Activated CD8-positive, alpha-beta T cell treated with anti-CD3 and anti-CD28 coated beads for 36 hours (primary cell): ENCODE measurements around the gene SAGE1. TPM values are rescaled to one million over a fixed set of nuclear protein-coding genes. Genes with fewer than 3 reads are reported as not detected.
"Not testable (repeated sequence)": the region's sequence is repeated elsewhere in the genome, so short reads cannot be mapped to it uniquely, and the experiment has no call there.

Experiments
- ATAC-seq: fragments of 200-7000 bp; cut with Tn5 transposase; one replicate; pipeline ENCODE4 v1.10.0; 2021; ENCODE audit warnings: mild to moderate bottlenecking, moderate library complexity
- CTCF ChIA-PET: fragments of 350-600 bp; sonication (Branson Sonifier 250); formaldehyde crosslinking; loops from one replicate; lab custom pipeline; 2021; ENCODE audit warnings: antibody characterized with exemption; lab: Charles Lee
- POLR2A ChIA-PET: fragments of 350-600 bp; sonication (Branson Sonifier 250); formaldehyde crosslinking; loops from one replicate; lab custom pipeline; 2021; ENCODE audit warnings: antibody characterized with exemption; lab: Charles Lee
- DNase-seq: peaks from one replicate; pipeline ENCODE4 v3.0.0-alpha.2; 2020
- H3K27ac Mint-ChIP-seq: one replicate; pipeline ENCODE4 v1.8.0; 2021; ENCODE audit warnings: mild to moderate bottlenecking, mixed read lengths
- H3K27me3 Mint-ChIP-seq: one replicate; pipeline ENCODE4 v1.8.0; 2021; ENCODE audit warnings: mixed read lengths
- H3K36me3 Mint-ChIP-seq: one replicate; pipeline ENCODE4 v1.8.0; 2021; ENCODE audit warnings: low read depth, mixed read lengths
- H3K4me1 Mint-ChIP-seq: one replicate; pipeline ENCODE4 v1.8.0; 2021; ENCODE audit warnings: low read depth, mixed read lengths
- H3K4me3 Mint-ChIP-seq: one replicate; pipeline ENCODE4 v1.8.0; 2021; ENCODE audit warnings: mild to moderate bottlenecking, moderate library complexity, mixed read lengths
- H3K9me3 Mint-ChIP-seq: one replicate; pipeline ENCODE4 v1.8.0; 2021; ENCODE audit warnings: mixed read lengths
- CTCF ChIP-seq: fragments of 200-600 bp; IDR thresholded peaks from one replicate; pipeline ENCODE4 v1.8.0; 2022; ENCODE audit warnings: antibody characterized with exemption, mild to moderate bottlenecking
- intact Hi-C: fragments of 100-400 bp; cut with micrococcal nuclease; formaldehyde crosslinking; loops from one replicate; pipeline ENCODE4 v1.10.0; 2022
- total RNA-seq, 2 experiments: library from RNA; stranded (reverse); gene quantifications; one replicate each; pipeline ENCODE4 v1.2.3, GENCODE V29; 2021

SAGE1 gene
- total RNA-seq, 2 experiments from 2014 or later, result not detected

GRCh38 chrX:135890087-135890585 lies 3.4 kb upstream of the SAGE1 start:
- H3K27me3 Mint-ChIP-seq, result no peaks in the 10 kb centered on the region
- ATAC-seq, result no peak
- no peak for TF ChIP-seq CTCF
- ChIA-PET POLR2A (interaction anchor here (0.6 kb wide), 1 partner anchor 21 kb away, joined by 3 read pairs; no protein-coding TSS in a partner anchor), CTCF (no interaction called here)
- intact Hi-C loops, result no loop called here
- H3K36me3 Mint-ChIP-seq, result no peaks in the 10 kb centered on the region
- no peaks in the 10 kb centered on the region for H3K4me1 Mint-ChIP-seq
- H3K9me3 Mint-ChIP-seq, result no peaks in the 10 kb centered on the region
- H3K4me3 Mint-ChIP-seq, result no peak overlapping the region
- DNase-seq, result no peak
- H3K27ac Mint-ChIP-seq, result no peak overlapping the region

DNA sequence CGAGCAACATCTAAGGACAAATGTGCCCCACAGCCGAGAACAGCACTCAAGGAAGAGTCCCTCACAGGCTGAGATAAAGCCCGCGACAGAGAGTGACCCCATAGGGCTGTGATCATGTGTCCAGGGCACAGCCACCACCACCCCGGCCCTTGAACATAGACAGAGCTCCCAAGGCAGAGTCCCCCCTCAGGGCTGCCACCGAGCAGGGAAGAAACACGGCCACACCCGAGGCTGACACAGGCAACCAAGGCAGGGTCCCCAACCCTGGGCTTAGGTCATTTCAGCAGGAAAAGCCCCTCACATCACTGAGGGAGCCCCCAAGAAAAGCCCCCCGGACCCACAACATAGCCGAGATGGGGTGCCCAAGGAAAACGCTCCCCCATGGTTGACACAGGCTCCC lies 735 bp upstream of the SAGE1 start:
- Mint-ChIP-seq H3K27me3 (no peaks in the 10 kb centered on the region), H3K36me3 (no peaks in the 10 kb centered on the region), H3K9me3 (no peaks in the 10 kb centered on the region), H3K27ac (no peak overlapping the region), H3K4me3 (no peak overlapping the region), H3K4me1 (no peaks in the 10 kb centered on the region)
- ChIA-PET POLR2A (no interaction called here), CTCF (no interaction called here)
- TF ChIP-seq CTCF, result no peak
- DNase-seq (no peak), ATAC-seq (no peak)
- intact Hi-C loops, result no loop called here

DNA sequence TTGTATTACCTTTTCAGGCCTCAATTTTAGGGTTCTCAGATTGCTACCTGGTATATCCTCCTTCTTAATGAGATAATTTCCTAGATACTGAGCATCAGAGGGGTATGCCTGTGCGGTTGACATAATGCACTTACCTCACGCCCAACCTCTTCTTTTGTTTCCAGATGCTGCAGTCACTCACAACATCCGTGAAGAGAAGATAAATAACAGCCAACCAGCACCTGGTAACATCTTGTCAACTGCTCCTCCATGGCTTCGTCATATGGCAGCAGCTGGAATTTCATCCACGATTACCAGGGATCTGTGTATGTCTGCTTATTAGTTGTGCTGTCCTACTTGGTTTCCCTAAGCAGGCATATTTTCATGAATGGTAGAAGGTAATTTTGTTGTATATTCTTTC lies 16.7 kb downstream of the SAGE1 start:
- ChIA-PET POLR2A (no interaction called here), CTCF (no interaction called here)
- H3K27ac Mint-ChIP-seq, result no peak overlapping the region

GRCh38 chrX:135914404-135914803 lies 20.9 kb downstream of the SAGE1 start:
- Mint-ChIP-seq H3K36me3 (no peaks in the 10 kb centered on the region), H3K4me1 (no peaks in the 10 kb centered on the region), H3K27me3 (no peaks in the 10 kb centered on the region), H3K27ac (no peak overlapping the region), H3K9me3 (no peaks in the 10 kb centered on the region), H3K4me3 (no peak overlapping the region)
- DNase-seq, result no peak
- intact Hi-C loops, result no loop called here
- POLR2A ChIA-PET, result no interaction called here
- TF ChIP-seq CTCF, result no peak
- CTCF ChIA-PET, result no interaction called here
- no peak for ATAC-seq

More for the DNA sequence above, 16.7 kb downstream of the SAGE1 start:
- no peak overlapping the region for H3K4me3 Mint-ChIP-seq
- H3K4me1 Mint-ChIP-seq, result no peaks in the 10 kb centered on the region
- DNase-seq (no peak), ATAC-seq (no peak)
- no peaks in the 10 kb centered on the region for H3K36me3 Mint-ChIP-seq
- no peak for TF ChIP-seq CTCF
- intact Hi-C loops, result no loop called here
- H3K9me3 Mint-ChIP-seq, result no peaks in the 10 kb centered on the region
- peaks cover 3% of the 10 kb centered on the region for H3K27me3 Mint-ChIP-seq

GRCh38 chrX:135920516-135920915 lies 27.0 kb downstream of the SAGE1 start:
- H3K27ac Mint-ChIP-seq, H3K36me3 Mint-ChIP-seq, H3K9me3 Mint-ChIP-seq, intact Hi-C loops, ATAC-seq, POLR2A ChIA-PET, CTCF ChIA-PET, H3K4me3 Mint-ChIP-seq, H3K27me3 Mint-ChIP-seq, H3K4me1 Mint-ChIP-seq, DNase-seq: not testable (repeated sequence)
